CD4-positive, alpha-beta T cell treated with Interleukin-4 for 1 hour (primary cell): ENCODE data around the gene DET1.
"Not testable (repeated sequence)": the region's sequence is repeated elsewhere in the genome, so short reads cannot be mapped to it uniquely, and the experiment has no call there.

Experiments used
- DNase-seq, 2 donors: peaks; one replicate each; pipeline ENCODE4 v3.0.0-alpha.2; 2020 to 2022

The DET1 gene

GRCh38 chr15:88546248-88547129, at the start of gene DET1:
DET1 (minus strand) TSS chr15:88546681; CDS start chr15:88531705, 14,976 bp downstream.
- DNase-seq = peak; percentile 96

- DNase-seq = no peak
Measured at GRCh38 chr15:88591384-88591783, 44.9 kb upstream of the DET1 start.

GRCh38 chr15:88590759-88591158, 44.3 kb upstream of the DET1 start:
- DNase-seq = no peak

- DNase-seq = no peak
Measured at GRCh38 chr15:88586401-88587162, 40.1 kb upstream of the DET1 start.

- no peak for DNase-seq
Measured at GRCh38 chr15:88580532-88580931, 34.1 kb upstream of the DET1 start.

- DNase-seq = no peak
Measured at GRCh38 chr15:88579322-88579721, 32.8 kb upstream of the DET1 start.

- no peak for DNase-seq
Measured at GRCh38 chr15:88574655-88575054, 28.2 kb upstream of the DET1 start.

- DNase-seq = no peak
Measured at GRCh38 chr15:88574077-88574476, 27.6 kb upstream of the DET1 start.

- DNase-seq = no peak
Measured at GRCh38 chr15:88571852-88572259, 25.4 kb upstream of the DET1 start.

- DNase-seq = no peak
Measured at GRCh38 chr15:88571153-88571851, 24.8 kb upstream of the DET1 start.

- no peak for DNase-seq
Measured at GRCh38 chr15:88568589-88568988, 22.1 kb upstream of the DET1 start.

GRCh38 chr15:88564741-88565140, 18.3 kb upstream of the DET1 start:
- DNase-seq = no peak

- DNase-seq = no peak
Measured at GRCh38 chr15:88563638-88564037, 17.2 kb upstream of the DET1 start.

- not testable (repeated sequence) for DNase-seq
Measured at GRCh38 chr15:88559565-88559964, 13.1 kb upstream of the DET1 start.

GRCh38 chr15:88558026-88558425, 11.5 kb upstream of the DET1 start:
- DNase-seq = not testable (repeated sequence)

- DNase-seq = not testable (repeated sequence)
Measured at GRCh38 chr15:88548009-88548408, 1.5 kb upstream of the DET1 start.

- DNase-seq = not testable (repeated sequence)
Measured at GRCh38 chr15:88545578-88546247, 768 bp downstream of the DET1 start.

- no peak for DNase-seq
Measured at GRCh38 chr15:88543065-88543776, 3.3 kb downstream of the DET1 start.

- DNase-seq = no peak
Measured at GRCh38 chr15:88542342-88542733, 4.1 kb downstream of the DET1 start.

- DNase-seq = no peak
Measured at GRCh38 chr15:88541709-88542341, 4.7 kb downstream of the DET1 start.

- DNase-seq = not testable (repeated sequence)
Measured at GRCh38 chr15:88541111-88541510, 5.4 kb downstream of the DET1 start.

- not testable (repeated sequence) for DNase-seq
Measured at GRCh38 chr15:88540350-88540749, 6.1 kb downstream of the DET1 start.
